H9 (cell line): ENCODE measurements around the gene NFIX. TPM values are rescaled to one million over a fixed set of nuclear protein-coding genes. Genes with fewer than 3 reads are reported as not detected.

Experiments
- DNase-seq: peaks from one replicate; pipeline ENCODE4 v3.0.0-alpha.2; 2017
- H2AFZ ChIP-seq: one replicate; pipeline ENCODE4 v1.6.1; 2013; ENCODE audit warnings: mild to moderate bottlenecking, low read length, control low read depth, moderate library complexity
- H2AK5ac ChIP-seq: 2 replicates; pipeline ENCODE4 v1.6.1; 2013; ENCODE audit warnings: low read length, control low read depth, mixed read lengths; ENCODE audit not compliant: insufficient read length
- H2BK120ac ChIP-seq: one replicate; pipeline ENCODE4 v1.6.1; 2013; ENCODE audit warnings: low read depth, mild to moderate bottlenecking, low read length, control low read depth, inconsistent platforms; ENCODE audit not compliant: poor library complexity, severe bottlenecking
- H2BK12ac ChIP-seq: 2 replicates; pipeline ENCODE4 v1.6.1; 2013; ENCODE audit warnings: low read length, control low read depth, mixed read lengths, low read depth; ENCODE audit not compliant: insufficient read length
- H2BK15ac ChIP-seq: 2 replicates; pipeline ENCODE4 v1.6.1; 2013; ENCODE audit warnings: low read depth, low read length, control low read depth
- H2BK20ac ChIP-seq: one replicate; pipeline ENCODE4 v1.6.1; 2013; ENCODE audit warnings: low read depth, mild to moderate bottlenecking, low read length, control low read depth, inconsistent platforms; ENCODE audit not compliant: poor library complexity, severe bottlenecking
- H2BK5ac ChIP-seq: 2 replicates; pipeline ENCODE4 v1.6.1; 2013; ENCODE audit warnings: low read length, control low read depth, mixed read lengths; ENCODE audit not compliant: insufficient read length
- H3K14ac ChIP-seq: 2 replicates; pipeline ENCODE4 v1.6.1; 2013; ENCODE audit warnings: low read length, control low read depth; ENCODE audit not compliant: insufficient read depth
- H3K18ac ChIP-seq: 2 replicates; pipeline ENCODE4 v1.6.1; 2013; ENCODE audit warnings: low read depth, mild to moderate bottlenecking, mixed read lengths, low read length, control low read depth; ENCODE audit not compliant: insufficient read length
- H3K23ac ChIP-seq: 2 replicates; pipeline ENCODE4 v1.6.1; 2013; ENCODE audit warnings: low read length, control low read depth, mixed read lengths, low read depth; ENCODE audit not compliant: insufficient read length
- H3K23me2 ChIP-seq: 2 replicates; pipeline ENCODE4 v1.6.1; 2013; ENCODE audit warnings: low read depth, mild to moderate bottlenecking, mixed read lengths, low read length, control low read depth; ENCODE audit not compliant: insufficient read length, poor library complexity, severe bottlenecking
- H3K27ac ChIP-seq: 2 replicates; pipeline ENCODE4 v1.5.1; 2013; ENCODE audit warnings: low read length, control low read depth, mixed read lengths, low read depth; ENCODE audit not compliant: insufficient read length
- H3K27me3 ChIP-seq: 2 replicates; pipeline ENCODE4 v1.6.1; 2013; ENCODE audit warnings: low read length, control low read depth, inconsistent platforms; ENCODE audit not compliant: insufficient read depth
- H3K4ac ChIP-seq: 2 replicates; pipeline ENCODE4 v1.6.1; 2013; ENCODE audit warnings: low read depth, mild to moderate bottlenecking, control low read depth, inconsistent platforms, low read length, moderate library complexity
- H3K4me1 ChIP-seq: 2 replicates; pipeline ENCODE4 v1.6.1; 2013; ENCODE audit warnings: low read length, control low read depth, inconsistent platforms; ENCODE audit not compliant: insufficient read depth
- H3K4me2 ChIP-seq: 2 replicates; pipeline ENCODE4 v1.6.1; 2013; ENCODE audit warnings: low read length, control low read depth, mixed read lengths; ENCODE audit not compliant: insufficient read length, insufficient read depth
- H3K56ac ChIP-seq: 2 replicates; pipeline ENCODE4 v1.6.1; 2013; ENCODE audit warnings: low read depth, mild to moderate bottlenecking, mixed read lengths, low read length, control low read depth; ENCODE audit not compliant: insufficient read length
- H3K79me1 ChIP-seq: 2 replicates; pipeline ENCODE4 v1.6.1; 2013; ENCODE audit warnings: low read depth, mild to moderate bottlenecking, moderate library complexity, low read length, control low read depth, inconsistent platforms; ENCODE audit not compliant: insufficient read depth, poor library complexity, severe bottlenecking
- H3K79me2 ChIP-seq: 2 replicates; pipeline ENCODE4 v1.6.1; 2013; ENCODE audit warnings: low read length, control low read depth, inconsistent platforms; ENCODE audit not compliant: insufficient read depth
- H3K9ac ChIP-seq: 2 replicates; pipeline ENCODE4 v1.6.1; 2013; ENCODE audit warnings: low read length, control low read depth, mixed read lengths; ENCODE audit not compliant: insufficient read length; ENCODE audit errors: extremely low read depth
- H3K9me3 ChIP-seq: one replicate; pipeline ENCODE4 v1.6.1; 2013; ENCODE audit warnings: low read depth, low read length, inconsistent platforms; ENCODE audit not compliant: control insufficient read depth
- H3T11ph ChIP-seq: one replicate; pipeline ENCODE4 v1.6.1; 2013; ENCODE audit warnings: mild to moderate bottlenecking, low read length, control low read depth, inconsistent platforms
- H4K20me1 ChIP-seq: one replicate; pipeline ENCODE4 v1.6.1; 2013; ENCODE audit not compliant: control insufficient read depth, insufficient read length, insufficient read depth
- H4K5ac ChIP-seq: 2 replicates; pipeline ENCODE4 v1.6.1; 2013; ENCODE audit warnings: low read depth, mild to moderate bottlenecking, mixed read lengths, low read length, control low read depth; ENCODE audit not compliant: insufficient read length
- H4K8ac ChIP-seq: replicated peaks from 2 replicates; pipeline ENCODE4 v1.6.1; 2013; ENCODE audit warnings: low read length, control low read depth, mixed read lengths, low read depth; ENCODE audit not compliant: insufficient read length
- H4K91ac ChIP-seq: 2 replicates; pipeline ENCODE4 v1.6.1; 2013; ENCODE audit warnings: low read depth, mild to moderate bottlenecking, moderate library complexity, mixed read lengths, low read length, control low read depth; ENCODE audit not compliant: insufficient read length
- H3K27ac Mint-ChIP-seq, 3 experiments: 2 replicates in 2 of 3; 3 replicates in 1 of 3; pipeline ENCODE4 v1.8.0; 2020 to 2021; ENCODE audit warnings: mixed read lengths in 3 of 3, mild to moderate bottlenecking in 1 of 3, moderate library complexity in 1 of 3
- H3K27me3 Mint-ChIP-seq: 2 replicates; pipeline ENCODE4 v1.8.0; 2021; ENCODE audit warnings: low read depth, mild to moderate bottlenecking, moderate library complexity, mixed read lengths
- H3K36me3 Mint-ChIP-seq, 3 experiments: 2 replicates in 2 of 3; 3 replicates in 1 of 3; pipeline ENCODE4 v1.8.0; 2020 to 2021; ENCODE audit warnings: low read depth in 3 of 3, mixed read lengths in 3 of 3; ENCODE audit not compliant: insufficient read depth in 1 of 3
- H3K4me1 Mint-ChIP-seq, 2 experiments: 2 replicates each; pipeline ENCODE4 v1.8.0; 2020; ENCODE audit warnings: mixed read lengths in 2 of 2
- H3K4me3 Mint-ChIP-seq, 2 experiments: 2 replicates in 1 of 2; 3 replicates in 1 of 2; pipeline ENCODE4 v1.8.0; 2020 to 2021; ENCODE audit warnings: mild to moderate bottlenecking in 2 of 2, mixed read lengths in 2 of 2, moderate library complexity in 1 of 2
- H3K9me3 Mint-ChIP-seq, 2 experiments: 2 replicates in 1 of 2; 3 replicates in 1 of 2; pipeline ENCODE4 v1.8.0; 2020; ENCODE audit warnings: mild to moderate bottlenecking in 2 of 2, mixed read lengths in 2 of 2, moderate library complexity in 1 of 2
- CTCF ChIP-seq: fragments of 200-600 bp; sonication (generic); conservative IDR thresholded peaks from 3 replicates; pipeline ENCODE4 v1.8.0; 2021; ENCODE audit warnings: antibody characterized with exemption, mild to moderate bottlenecking
- WGBS: extraction: QIAGEN DNeasy Blood & Tissue Kit; methylation state at CpG from one replicate; pipeline ENCODE4 v1.1.7; 2013; ENCODE audit warnings: missing lambda C conversion rate, low lambda C conversion rate, mixed read lengths; ENCODE audit not compliant: insufficient read length; ENCODE audit errors: extremely low coverage; 5-methylcytosine and 5-hydroxymethylcytosine counted together
- total RNA-seq: library from RNA; stranded (reverse); gene quantifications from 2 replicates; pipeline ENCODE4 v1.2.1, GENCODE V29; 2021

Gene NFIX
- total RNA-seq, 1 experiment from 2014 or later: 0.31 TPM

- H2AK5ac ChIP-seq: no peak overlapping the region
- Mint-ChIP-seq H3K27me3 (peaks cover 24% of the 10 kb centered on the region), H3K36me3 (no peaks in the 10 kb centered on the region), H3K9me3 (no peaks in the 10 kb centered on the region; a peak in 2 of 5 replicates), H3K4me3 (no peak overlapping the region), H3K4me1 (peaks cover 8 to 12% of the 10 kb centered on the region in 2 experiments), H3K27ac (no peak overlapping the region)
- no peak overlapping the region for H3K18ac ChIP-seq
- H2AFZ ChIP-seq: no peak overlapping the region
- H2BK15ac ChIP-seq: no peak overlapping the region
- no peak overlapping the region for H3K4me2 ChIP-seq
- no peaks in the 10 kb centered on the region for H4K20me1 ChIP-seq
- H3K23me2 ChIP-seq: no peaks in the 10 kb centered on the region
- no peaks in the 10 kb centered on the region for H3K79me1 ChIP-seq
- H4K91ac ChIP-seq: no peak overlapping the region
- H2BK20ac ChIP-seq: no peak overlapping the region
- H3K27ac ChIP-seq: no peak overlapping the region
- DNase-seq: no peak
- WGBS: no CpG with 5 or more reads among the region's 10 CpGs
- no peak overlapping the region for H4K8ac ChIP-seq
- no peaks in the 10 kb centered on the region for H3K4me1 ChIP-seq
- H2BK5ac ChIP-seq: no peak overlapping the region
- no peak overlapping the region for H3K4ac ChIP-seq
- H3K9me3 ChIP-seq: no peaks in the 10 kb centered on the region
- H3K9ac ChIP-seq: no peak overlapping the region
- H3T11ph ChIP-seq: no peak overlapping the region
- no peak overlapping the region for H3K56ac ChIP-seq
- H2BK12ac ChIP-seq: no peak overlapping the region
- no peak overlapping the region for H3K14ac ChIP-seq
- peaks cover 10% of the 10 kb centered on the region; the same call in 1 of the 2 replicates for H3K27me3 ChIP-seq
- H3K23ac ChIP-seq: no peak overlapping the region
- no peak overlapping the region for H2BK120ac ChIP-seq
- TF ChIP-seq CTCF: no peak
- H3K79me2 ChIP-seq: no peaks in the 10 kb centered on the region
- H4K5ac ChIP-seq: no peak overlapping the region
Observed at GRCh38 chr19:12987781-12988180, 7.5 kb upstream of the NFIX start.
